Stimulated activated CD4-positive, alpha-beta T cell treated with anti-CD3 and anti-CD28 coated beads, Interleukin-2, amount 100 ng/mL, for 4 hours (primary cell): ENCODE data around the gene CFAP65.

Experiments
- DNase-seq: peaks from one replicate; pipeline ENCODE4 v3.0.0-alpha.2; 2020; ENCODE audit warnings: low read depth

The CFAP65 gene

DNA sequence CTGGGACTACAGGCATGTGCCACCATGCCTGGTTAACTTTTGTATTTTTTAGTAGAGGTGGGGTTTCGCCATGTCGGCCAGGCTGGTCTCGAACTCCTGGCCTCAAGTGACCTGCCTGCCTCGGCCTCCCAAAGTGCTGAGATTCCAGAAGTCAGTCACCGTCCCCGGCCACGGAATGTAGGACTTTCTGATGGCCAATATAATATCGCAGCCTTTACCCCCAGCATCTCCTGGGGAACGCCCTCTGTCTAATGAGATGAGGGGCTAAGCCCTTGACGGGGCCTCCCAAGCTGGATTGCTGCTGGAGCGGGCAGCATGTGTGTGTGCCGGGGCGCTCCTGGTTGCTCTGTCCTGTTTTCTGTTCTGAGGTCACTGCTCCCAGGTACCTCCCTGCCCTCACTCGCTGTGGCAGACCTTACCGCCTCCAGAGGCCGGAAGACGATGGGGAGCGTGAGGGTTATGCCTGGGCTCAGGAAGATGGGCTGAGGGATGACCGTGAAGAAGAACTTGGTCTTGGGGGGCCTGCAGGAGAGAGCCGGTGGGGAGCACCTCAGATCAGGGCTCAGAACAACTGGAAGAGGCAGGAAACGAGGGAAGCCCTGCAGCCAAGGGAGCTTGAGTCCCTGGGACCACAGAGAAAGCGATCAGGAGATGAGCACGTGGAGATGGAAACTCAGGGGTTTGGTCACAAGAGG is 9.1 kb downstream of the CFAP65 start:
- no peak for DNase-seq

DNA sequence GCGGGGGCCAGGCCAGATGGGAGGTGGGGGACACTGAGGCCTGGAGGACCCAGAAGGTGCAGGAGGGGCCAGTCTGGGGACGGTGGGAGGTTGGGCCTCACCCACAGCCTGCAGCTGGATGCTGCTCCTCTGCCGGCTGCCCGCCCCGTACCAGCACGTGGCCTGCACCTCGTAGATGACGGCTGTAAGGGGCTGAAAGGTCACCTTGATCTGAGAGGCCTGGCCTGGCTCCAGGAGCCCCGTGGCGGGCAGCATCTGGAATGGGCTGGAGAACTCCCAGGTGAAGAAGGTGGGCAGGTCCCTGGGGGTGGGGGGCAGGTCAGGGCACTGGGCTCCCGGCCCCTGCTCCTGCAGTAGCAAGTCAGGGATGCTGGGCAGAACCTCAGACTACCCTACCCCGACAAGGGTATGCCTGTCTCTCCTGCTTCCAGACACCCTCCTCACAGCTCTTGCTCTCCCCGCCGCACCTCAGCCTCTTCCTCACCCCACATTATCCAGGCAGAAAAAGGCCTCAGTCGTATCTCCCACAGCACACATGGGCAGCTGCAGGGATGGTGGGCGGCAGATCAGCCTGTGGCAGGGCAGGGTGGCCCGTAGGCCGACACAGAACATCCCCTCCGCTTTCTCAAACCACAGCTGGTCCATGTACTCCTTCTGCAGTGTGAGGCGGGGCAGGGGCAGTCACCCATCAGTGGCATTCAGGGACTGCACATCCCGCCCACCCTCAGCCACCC is 10.1 kb downstream of the CFAP65 start:
- DNase-seq, result no peak

DNA sequence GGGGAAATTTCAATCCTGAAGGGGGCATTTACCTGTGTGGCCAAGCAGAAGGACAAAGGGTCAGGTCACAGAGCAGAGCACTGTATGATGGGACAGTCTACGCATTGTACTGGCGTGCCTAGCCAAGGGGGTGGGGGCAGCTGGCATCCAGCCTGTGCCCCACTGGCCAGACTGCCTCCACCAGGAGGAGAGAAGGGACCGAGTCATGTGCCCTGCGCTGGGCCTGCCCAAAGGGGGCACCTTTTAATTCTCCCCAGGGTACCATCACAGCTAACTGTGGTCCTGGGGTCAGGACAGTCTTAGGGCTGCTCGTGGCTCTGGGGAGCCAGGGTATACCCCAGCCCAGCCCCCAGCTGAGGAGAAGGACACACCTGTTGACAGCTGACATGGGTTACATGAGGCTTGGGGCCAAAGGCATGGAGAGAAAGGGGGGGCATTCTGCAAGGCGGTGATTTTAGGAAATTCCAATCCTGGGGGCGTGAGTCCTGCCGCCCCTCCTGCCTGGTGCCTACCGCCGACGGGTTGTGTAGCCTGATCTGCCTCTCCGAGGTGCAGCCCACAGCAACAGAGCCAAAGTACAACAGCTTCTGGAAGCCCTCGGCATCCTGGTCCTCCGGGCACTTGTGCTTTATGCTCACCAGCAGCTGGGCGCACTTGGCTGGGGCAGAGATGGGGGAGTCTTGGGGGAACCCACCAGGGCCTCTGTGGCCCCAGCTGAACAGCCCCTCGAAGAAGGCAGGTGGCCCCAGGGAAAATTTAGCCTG is 11.0 kb downstream of the CFAP65 start:
- no peak for DNase-seq

DNA sequence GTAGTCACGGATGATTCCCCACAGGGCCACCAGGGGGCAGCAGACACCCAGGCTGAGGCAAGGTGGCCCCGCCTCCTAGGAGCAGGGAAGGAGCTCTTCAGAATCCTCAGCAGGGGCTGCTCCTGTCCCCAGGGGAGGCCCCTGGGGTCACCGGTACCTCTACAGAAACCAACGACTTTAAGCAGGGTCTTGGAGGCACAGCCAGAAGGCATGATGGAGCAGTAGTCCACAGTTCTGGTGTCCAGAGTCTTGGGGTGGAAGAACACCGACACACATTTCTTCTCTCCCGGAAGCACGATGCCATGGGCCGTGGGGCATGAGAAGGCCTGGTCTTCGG is 11.5 kb downstream of the CFAP65 start:
- DNase-seq, result peak; percentile 68

DNA sequence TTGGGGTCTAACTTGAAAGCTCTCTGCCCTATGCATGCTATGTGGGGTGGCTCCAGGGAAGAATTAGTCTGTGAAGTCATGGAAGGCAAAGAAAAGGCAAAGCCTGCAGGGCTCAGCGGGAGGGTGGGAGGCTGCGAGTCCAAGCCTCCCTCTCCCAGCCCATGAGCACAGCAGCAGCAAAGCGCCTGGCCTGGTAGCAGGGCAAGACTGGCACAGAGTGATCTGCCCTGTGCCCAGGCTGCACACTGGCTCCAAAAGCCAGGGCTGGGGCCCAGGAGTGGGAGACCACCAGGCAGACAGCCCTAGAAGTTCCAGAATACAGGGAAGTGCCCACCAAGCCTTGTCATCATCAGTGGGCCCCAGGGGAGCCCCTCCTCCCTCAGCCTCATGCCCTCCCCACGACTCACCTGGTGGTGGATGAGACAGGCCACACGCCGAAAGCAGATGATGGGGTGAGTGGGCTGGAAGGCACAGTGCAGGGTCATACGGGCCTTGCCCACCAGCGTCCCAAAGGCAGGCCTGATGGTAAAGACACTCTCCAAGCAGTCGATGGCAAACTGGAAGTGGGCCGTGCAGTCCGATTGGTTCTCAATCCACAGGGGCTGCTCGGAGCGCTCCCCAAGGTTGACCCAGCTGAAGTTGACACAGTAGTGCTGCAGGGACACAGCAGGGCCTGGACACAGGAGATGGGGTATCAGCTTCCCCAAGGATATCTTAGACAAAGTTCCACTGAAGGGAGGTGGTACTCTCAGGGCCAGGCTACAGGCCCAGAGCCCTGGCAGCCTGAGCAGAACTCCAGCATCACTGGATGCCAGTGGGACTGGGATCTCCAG is 12.1 kb downstream of the CFAP65 start:
- no peak for DNase-seq

DNA sequence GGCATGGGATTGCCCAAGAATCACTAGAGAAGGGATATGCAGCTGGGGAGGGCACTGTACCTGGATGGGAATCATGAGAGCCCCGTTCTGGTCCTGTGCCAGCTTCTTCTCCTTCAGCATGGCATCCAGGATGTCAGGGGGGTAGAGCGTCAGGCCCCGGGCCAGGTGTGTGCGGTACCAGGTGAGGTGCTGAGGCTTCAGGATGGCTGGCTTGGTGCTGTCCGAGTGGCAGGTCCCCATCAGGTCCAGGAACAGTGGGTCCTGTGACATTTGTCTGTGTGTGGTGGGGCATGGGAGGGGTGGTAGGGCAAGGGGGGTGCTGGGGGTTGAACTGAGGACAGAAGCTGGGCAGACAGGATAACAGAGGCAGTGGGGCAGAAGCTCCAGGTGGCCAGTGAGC is 13.2 kb downstream of the CFAP65 start:
- no peak for DNase-seq

DNA sequence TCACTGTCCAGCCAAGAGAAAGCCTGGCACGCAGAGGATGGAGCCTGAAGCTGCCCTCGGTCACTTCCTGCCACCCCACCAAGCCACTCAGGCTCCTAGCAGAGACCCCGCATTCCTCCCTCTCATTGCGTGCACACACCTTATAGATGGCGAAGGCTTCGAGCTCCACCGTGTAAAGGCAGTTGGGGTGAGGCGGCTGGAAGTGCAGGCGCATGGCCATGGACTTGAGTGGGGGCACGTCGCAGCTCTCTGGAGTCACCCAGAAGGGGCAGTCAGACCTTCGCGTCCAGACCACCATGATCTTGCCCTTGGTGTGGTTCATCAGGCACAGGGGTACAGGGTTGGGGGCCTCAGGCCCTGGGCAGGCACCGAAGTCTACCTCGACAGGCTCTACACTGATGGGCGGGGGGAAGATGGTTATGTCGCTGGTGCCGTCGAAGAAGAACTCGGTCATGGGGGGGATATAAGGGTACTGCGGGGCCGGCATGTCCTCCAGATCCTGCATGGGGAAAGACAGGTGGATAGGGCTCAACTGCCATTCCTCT is 13.7 kb downstream of the CFAP65 start:
- DNase-seq, result no peak

DNA sequence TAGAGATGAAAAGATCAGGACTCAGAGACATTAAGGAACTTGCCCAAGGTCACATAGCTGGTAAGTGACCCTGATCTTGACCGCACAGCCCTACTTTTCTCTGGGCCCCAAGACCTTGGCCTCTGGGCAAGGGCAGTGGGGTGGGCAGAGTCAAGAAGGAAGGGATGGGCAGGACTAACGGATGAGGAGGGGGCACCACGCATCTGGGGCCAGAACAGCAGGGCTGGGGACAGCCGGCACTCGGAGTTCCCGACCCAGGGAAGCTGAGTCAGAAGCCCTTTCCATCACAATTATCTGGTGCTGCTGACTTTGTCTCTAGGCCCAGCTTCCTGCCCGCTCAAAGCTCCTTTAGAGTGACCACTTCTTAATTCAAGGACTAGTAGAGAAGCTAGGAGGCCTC is 14.4 kb downstream of the CFAP65 start:
- no peak for DNase-seq

DNA sequence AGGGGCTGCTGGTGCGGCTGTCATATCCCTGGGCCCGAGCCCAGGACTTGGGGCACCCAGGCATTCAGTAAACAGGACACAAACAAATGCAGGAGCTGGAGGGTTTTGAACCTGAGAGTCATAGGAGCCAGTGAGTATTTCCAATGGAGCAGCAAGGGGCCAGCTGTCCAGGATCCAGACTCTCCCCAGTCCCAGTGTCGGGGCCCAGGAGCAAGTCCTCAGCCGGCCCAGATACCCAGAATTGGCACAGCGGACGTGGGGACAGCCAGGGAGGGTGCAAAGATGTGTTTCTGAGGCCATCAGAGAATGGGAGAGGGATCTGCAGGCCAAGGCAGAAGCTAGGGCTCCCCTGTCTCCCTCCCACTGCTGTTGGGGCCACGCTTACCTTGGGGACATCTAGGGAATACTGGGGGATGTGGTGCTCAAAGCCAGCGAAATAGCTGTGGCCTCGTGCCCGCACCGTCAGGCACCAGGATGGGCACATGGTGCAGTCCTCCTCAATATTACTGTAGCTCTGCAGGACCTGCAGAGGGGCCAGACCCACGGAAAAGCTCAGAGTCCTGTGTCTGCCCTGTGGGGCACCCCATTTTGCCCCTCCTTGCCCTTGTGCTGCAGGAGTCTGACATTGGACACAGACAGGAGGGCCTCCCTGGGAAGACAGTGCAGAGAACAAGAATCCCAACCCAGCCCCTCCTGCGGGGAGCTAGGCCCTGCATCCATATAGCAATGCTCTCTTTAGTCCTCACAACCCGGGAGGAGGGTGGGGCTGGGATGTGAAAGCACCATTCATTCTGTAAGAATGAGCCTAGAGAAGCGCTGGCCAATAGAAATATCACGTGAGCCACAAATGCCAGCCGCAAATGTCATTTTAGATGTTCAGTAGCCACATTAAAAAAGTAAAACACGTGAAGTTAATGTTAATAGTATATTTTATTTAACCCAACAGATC is 15.4 kb downstream of the CFAP65 start:
- no peak for DNase-seq

DNA sequence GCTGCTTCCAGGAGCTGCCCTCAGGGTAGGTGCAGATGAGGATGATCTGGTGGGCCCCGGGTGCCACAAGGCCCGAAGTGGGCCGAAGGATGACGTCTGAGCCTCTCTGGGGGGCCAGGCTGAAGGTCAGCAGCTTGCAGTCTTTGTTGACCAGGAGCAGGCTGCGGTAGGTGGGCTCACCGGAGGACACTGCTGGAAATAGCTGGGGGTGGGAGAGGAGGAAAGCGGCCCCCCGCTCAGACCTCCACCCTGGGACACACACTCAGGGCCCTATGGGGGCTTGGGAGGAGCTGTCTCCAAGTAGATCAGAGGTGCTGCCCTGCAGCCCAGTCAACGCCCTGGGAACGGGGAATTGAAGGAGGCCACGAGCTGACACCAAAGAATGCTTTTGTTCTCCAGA is 17.3 kb downstream of the CFAP65 start:
- DNase-seq, result no peak

DNA sequence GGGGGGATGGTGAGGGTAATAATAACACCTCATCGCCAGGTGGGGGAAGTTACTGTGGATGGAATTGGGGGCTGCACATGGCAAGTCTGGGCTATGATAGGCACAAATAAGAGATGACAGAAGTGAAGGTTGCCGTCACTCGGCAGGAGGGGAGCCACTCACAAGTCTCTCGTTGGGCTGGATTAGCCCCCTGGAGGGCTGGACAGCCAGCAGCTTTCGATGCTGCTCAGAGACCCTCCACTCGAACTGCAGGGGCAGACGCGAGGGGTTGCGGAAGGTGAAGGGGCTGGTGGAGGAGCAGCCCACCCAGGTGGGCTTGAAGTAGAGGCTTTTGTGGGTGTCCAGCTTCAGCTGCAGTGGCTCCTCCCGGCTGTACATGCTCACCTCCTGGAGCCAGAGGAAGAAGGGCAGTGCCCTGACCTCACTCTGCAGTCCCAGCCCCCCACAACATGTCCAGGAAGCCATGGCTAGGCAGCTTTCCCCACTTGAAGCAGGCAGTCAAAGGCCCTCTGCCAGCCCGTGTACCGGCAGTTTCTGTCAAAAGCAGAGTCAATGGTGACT is 18.2 kb downstream of the CFAP65 start:
- no peak for DNase-seq

DNA sequence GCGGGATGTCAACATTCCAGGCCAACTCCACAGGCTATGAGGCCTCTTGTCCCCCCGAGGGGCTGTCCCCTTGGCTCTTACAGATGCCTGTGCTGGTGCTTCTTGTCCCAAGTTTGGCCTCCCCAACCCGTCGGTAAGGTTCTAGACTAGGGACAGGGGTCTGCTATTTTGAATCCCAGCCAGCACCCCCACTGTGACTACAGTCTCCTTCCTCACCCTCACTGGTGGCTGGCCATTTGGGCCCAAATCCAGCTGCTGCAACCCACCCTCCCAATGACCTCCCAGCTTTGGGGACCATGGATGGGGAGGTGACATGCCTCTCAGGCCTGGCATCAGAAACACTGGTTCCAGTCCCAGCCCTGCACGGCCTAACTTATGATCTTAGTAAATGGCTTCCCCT is 18.7 kb downstream of the CFAP65 start:
- no peak for DNase-seq

DNA sequence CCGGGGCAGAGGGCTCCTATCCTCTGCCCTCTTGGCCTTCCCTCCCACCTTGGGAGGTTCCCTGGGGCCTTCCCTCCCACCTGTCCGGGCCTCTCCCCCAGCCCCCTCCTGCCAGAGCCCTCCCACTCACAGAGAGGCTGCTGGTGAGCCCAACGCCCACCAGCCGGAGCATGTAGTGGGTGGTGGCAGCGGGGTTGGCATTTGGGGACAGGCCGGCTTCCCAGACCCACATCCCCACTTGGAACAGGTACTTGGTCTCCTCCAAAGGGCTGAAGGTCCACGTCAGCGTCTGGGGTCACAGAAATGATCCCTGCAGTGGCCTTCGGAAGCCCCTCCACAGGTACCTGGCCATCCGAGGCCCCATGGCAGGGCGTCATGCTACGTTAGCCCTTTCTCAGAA is 19.3 kb downstream of the CFAP65 start:
- no peak for DNase-seq

DNA sequence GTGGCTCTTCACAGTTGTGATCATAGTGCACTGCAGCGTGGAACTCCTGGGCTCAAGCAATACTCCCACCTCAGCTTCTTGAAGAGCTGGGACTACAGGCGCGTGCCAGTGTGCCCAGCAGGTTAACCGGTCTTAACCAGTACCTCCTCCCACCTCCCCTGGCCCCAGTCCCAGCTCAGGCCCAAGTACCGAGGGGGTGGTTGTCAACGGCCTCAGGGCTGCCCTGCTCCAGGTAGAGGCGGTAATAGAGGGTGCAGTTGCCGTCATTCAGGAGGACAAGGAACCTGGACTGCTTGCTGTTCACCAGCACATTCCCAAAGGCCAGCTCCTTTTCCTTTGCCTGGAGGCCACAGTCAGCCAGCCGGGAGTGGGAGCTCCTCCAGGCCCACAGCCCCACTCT is 19.7 kb downstream of the CFAP65 start:
- no peak for DNase-seq

DNA sequence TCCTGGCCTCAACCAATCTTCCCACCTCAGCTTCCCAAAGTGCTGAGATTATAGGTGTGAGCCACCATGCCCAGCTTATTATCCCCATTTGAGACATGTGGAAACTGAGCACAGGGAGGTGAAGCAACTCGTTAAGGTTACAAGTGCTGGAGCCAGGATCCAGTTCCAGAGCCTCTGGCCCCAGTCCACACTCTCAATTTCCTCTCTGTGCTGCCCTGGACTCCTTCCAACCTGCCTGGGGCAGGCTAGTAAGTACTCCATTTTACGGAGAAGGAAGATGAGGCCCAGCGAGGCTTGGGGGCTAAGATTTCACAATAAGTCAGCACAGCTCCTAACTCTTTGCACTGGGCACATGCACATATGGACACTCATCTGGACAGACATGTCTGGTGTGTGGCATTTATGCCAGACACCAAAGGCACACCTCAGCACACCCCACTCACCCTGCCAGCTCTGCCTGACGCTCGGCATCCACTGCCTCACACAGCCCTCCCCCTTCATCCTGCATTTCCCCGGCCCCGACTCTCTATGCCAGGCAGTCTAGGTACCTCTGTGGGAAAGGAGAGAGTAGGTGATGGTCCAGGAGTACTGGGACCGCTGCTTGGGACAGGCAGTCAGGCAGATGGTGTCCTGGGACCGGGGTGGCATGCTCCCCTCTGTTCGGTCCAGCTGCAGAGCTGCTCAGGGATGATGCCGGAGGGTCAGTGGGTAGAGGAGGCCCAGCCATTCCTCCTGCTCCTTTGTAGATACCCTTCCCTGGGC is 20.5 kb downstream of the CFAP65 start:
- DNase-seq, result no peak

DNA sequence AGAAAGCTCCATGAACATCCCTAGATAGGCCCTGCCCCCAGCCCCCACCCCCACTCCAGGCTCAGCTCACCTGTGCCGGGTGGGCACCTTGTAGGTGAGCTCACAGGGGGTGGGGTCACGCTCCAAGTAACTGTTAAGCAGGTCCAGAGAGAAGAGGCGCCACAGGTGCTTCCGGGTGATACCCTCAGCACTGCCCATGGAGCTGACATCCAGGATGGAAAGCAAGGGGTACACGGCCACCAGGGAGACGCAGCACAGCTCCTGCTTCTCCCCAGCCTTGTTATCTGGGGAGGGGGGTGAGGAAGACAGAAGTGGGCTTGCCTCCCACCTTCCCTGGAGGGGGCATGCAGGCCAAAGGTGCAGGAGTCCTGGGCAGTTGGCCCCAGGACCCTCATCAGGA is 21.9 kb downstream of the CFAP65 start:
- no peak for DNase-seq

DNA sequence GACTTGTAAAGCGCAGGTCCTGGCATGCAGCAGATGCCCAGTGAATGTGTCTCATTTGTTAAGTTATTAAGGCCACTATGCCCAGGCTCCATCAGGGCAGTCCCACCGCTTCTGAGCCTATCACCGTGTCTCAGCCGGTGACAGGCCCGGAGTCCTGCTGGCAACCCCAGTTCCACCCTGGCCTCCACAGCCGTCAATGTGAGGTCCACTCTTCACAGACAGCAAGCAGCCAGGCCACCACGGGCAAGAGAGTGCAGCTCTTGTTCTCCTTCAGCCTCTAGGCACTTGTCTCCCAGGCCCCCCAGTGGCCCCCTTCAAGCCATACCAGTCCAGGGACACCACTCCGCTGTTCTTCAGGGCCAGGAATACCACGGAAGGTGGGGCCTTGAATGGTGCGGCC is 22.6 kb downstream of the CFAP65 start:
- DNase-seq, result no peak

DNA sequence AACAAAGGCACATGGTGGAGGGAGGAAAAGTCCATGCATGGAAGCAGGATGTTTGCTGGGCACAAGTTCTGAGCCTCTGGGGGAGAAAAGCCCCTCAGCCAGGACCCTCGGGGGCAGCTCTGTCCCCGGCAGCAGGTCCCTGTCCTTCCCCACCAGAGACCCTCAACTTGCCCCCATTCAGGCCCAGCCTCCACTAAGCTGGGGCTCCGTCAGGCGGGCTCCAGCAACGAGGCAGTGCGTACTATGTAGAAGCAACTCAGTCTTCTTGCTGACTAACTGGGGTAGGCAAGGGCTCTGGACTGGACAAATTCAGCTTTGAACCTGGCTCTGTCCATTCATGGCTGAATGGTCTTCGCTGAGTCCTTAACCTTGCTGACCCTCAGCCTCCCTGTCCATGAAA is 23.0 kb downstream of the CFAP65 start:
- no peak for DNase-seq

DNA sequence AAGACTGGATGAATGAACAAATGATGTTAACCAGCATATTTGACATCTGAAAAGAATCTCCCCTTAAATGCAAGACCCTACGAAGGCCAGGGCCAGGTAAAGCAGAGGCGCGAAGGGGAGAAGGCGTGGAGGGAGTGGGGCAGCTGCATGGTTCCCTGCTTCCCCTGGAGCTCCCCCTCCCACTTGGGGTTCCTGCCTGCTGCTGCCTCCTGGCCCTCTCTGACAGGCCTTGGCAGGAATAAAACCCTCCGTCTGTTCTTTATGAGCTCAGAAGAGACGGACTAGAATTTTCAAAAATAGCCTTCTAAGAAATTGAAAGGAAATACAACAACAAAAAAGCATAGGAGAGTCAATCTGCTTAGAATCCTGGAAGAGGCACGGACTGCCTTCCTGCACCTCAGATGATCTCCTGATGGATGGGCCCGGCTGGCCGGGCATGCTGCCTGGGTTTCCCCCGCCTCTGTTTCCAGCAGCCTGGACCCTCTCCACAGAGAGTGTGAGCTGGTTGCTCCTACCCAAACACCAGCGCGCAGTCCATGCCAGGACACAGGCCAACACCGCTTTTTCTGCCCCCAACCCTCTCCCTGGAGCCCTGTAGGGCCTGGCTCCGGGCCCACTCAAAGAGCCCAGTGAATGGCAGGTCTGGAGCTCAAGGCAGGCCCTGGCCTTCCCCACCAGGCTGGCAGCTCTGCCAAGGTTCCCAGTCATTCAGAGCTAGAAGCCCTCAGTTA is 23.9 kb downstream of the CFAP65 start:
- DNase-seq, result no peak
